ENCODE results near the gene MCF2L2. TPM values are rescaled to one million over a fixed set of nuclear protein-coding genes. Genes with fewer than 3 reads are reported as not detected.
"Not testable (repeated sequence)": the region's sequence is repeated elsewhere in the genome, so short reads cannot be mapped to it uniquely, and the experiment has no call there.

The MCF2L2 gene
- total RNA-seq, 1 experiment from 2014 or later = 3.4 TPM

- no peak for TF ChIP-seq CTCF (IDR thresholded peaks at IDR 0.05; ENCODE audit: unreplicated experiment)
- DNase-seq (ENCODE audit: unreplicated experiment) = no peak
- ChIA-PET POLR2A (interaction anchor here (0.6 kb wide), 1 partner anchor 12 kb away, joined by 3 read pairs; no protein-coding TSS in a partner anchor), CTCF (interaction anchor here (0.5 to 0.7 kb wide), 2 partner anchors 134 to 306 kb away, joined by 3 to 4 read pairs; no protein-coding TSS in a partner anchor)
- Mint-ChIP-seq H3K9me3 (ENCODE audit: unreplicated experiment) (peaks cover 18% of the 10 kb centered on the region), H3K36me3 (ENCODE audit: insufficient read depth, unreplicated experiment) (no peaks in the 10 kb centered on the region), H3K4me3 (ENCODE audit: unreplicated experiment) (no peak overlapping the region), H3K27me3 (ENCODE audit: insufficient read depth, unreplicated experiment) (peaks cover 11% of the 10 kb centered on the region), H3K4me1 (ENCODE audit: insufficient read depth, unreplicated experiment) (peaks cover 18% of the 10 kb centered on the region), H3K27ac (ENCODE audit: low read depth, unreplicated experiment) (no peak overlapping the region)
- BruUV-seq (replicated peaks) = no TSS peak
- intact Hi-C loops (cut with micrococcal nuclease) = no loop called here
Observed at GRCh38 chr3:183443395-183444385, 15.3 kb upstream of the MCF2L2 start.

- DNase-seq (ENCODE audit: unreplicated experiment) = no peak
- peaks cover 18% of the 10 kb centered on the region for H3K9me3 Mint-ChIP-seq (ENCODE audit: unreplicated experiment)
- ChIA-PET POLR2A (no interaction called here), CTCF (interaction anchor here (0.5 to 0.7 kb wide), 2 partner anchors 133 to 305 kb away, joined by 3 to 4 read pairs; no protein-coding TSS in a partner anchor)
- H3K27me3 Mint-ChIP-seq (ENCODE audit: insufficient read depth, unreplicated experiment) = peaks cover 11% of the 10 kb centered on the region
- intact Hi-C loops (cut with micrococcal nuclease) = no loop called here
- no peaks in the 10 kb centered on the region for H3K36me3 Mint-ChIP-seq (ENCODE audit: insufficient read depth, unreplicated experiment)
- no TSS peak for BruUV-seq (replicated peaks)
- peaks cover 11% of the 10 kb centered on the region for H3K4me1 Mint-ChIP-seq (ENCODE audit: insufficient read depth, unreplicated experiment)
- no peak overlapping the region for H3K4me3 Mint-ChIP-seq (ENCODE audit: unreplicated experiment)
- no peak overlapping the region for H3K27ac Mint-ChIP-seq (ENCODE audit: low read depth, unreplicated experiment)
- no peak for TF ChIP-seq CTCF (IDR thresholded peaks at IDR 0.05; ENCODE audit: unreplicated experiment)
Observed at GRCh38 chr3:183442994-183443393, 14.6 kb upstream of the MCF2L2 start.

- H3K27me3 Mint-ChIP-seq (ENCODE audit: insufficient read depth, unreplicated experiment) = peaks cover 11% of the 10 kb centered on the region
- BruUV-seq (replicated peaks); H3K4me3 Mint-ChIP-seq (ENCODE audit: unreplicated experiment); DNase-seq (ENCODE audit: unreplicated experiment); intact Hi-C loops (cut with micrococcal nuclease); H3K27ac Mint-ChIP-seq (ENCODE audit: low read depth, unreplicated experiment); H3K36me3 Mint-ChIP-seq (ENCODE audit: insufficient read depth, unreplicated experiment); H3K4me1 Mint-ChIP-seq (ENCODE audit: insufficient read depth, unreplicated experiment); POLR2A ChIA-PET: not testable (repeated sequence)
- peaks cover 18% of the 10 kb centered on the region for H3K9me3 Mint-ChIP-seq (ENCODE audit: unreplicated experiment)
- CTCF ChIA-PET = interaction anchor here (1.5 kb wide), 1 partner anchor 28 kb away, joined by 7 read pairs; no protein-coding TSS in a partner anchor
Observed at GRCh38 chr3:183440521-183440920, 12.1 kb upstream of the MCF2L2 start.

- Mint-ChIP-seq H3K27ac (ENCODE audit: low read depth, unreplicated experiment) (no peak overlapping the region), H3K27me3 (ENCODE audit: insufficient read depth, unreplicated experiment) (peaks cover 14% of the 10 kb centered on the region), H3K4me3 (ENCODE audit: unreplicated experiment) (no peak overlapping the region), H3K4me1 (ENCODE audit: insufficient read depth, unreplicated experiment) (peaks cover 7% of the 10 kb centered on the region), H3K36me3 (ENCODE audit: insufficient read depth, unreplicated experiment) (no peaks in the 10 kb centered on the region), H3K9me3 (ENCODE audit: unreplicated experiment) (peaks cover 18% of the 10 kb centered on the region)
- ChIA-PET CTCF (interaction anchor here (0.6 to 1.5 kb wide), 3 partner anchors 9 to 48 kb away, joined by 3 to 7 read pairs (median 3); no protein-coding TSS in a partner anchor), POLR2A (interaction anchor here (1.0 kb wide), 1 partner anchor 8 kb away, joined by 5 read pairs; no protein-coding TSS in a partner anchor)
- intact Hi-C loops (cut with micrococcal nuclease) = no loop called here
- DNase-seq (ENCODE audit: unreplicated experiment) = no peak
- BruUV-seq (replicated peaks) = no TSS peak
- TF ChIP-seq CTCF (IDR thresholded peaks at IDR 0.05; ENCODE audit: unreplicated experiment) = no peak
Observed at GRCh38 chr3:183439515-183439914, 11.1 kb upstream of the MCF2L2 start.
